Ramos (cell line): ENCODE data around the gene PTPN22.

ENCODE experiments used
- in situ Hi-C: fragments of 300-500 bp; cut with MboI; formaldehyde crosslinking; loops from one replicate; pipeline ENCODE4 v1.14.3; 2022; ENCODE audit warnings: low sequenced_read_pairs; ENCODE audit not compliant: unreplicated experiment

Gene PTPN22

DNA sequence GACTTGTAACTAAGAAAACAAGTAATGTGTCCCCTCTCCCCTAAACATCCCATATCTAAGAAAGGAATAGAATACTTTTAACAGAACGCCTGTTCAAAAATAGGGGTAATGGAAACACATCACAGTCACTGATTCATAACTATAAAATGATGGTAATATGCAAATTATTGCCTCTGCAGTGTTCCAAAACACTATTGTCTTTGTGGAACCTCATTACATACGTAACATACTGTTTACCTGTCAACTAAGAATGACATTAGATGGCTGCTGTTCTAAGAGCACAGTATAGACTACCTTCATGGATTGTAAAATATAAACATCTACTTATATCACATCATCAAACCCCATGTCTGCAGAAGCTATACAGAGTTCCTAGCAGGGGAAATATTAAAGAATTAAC is 19.3 kb upstream of the PTPN22 start:
- in situ Hi-C loops = no loop called here

- in situ Hi-C loops = no loop called here
Observed at GRCh38 chr1:113887402-113888175, 16.1 kb upstream of the PTPN22 start, which contains the start of gene BCL2L15. Gene BCL2L15, minus strand, starts transcription at chr1:113887581. Its CDS starts 206 bp downstream, at chr1:113887375.

DNA sequence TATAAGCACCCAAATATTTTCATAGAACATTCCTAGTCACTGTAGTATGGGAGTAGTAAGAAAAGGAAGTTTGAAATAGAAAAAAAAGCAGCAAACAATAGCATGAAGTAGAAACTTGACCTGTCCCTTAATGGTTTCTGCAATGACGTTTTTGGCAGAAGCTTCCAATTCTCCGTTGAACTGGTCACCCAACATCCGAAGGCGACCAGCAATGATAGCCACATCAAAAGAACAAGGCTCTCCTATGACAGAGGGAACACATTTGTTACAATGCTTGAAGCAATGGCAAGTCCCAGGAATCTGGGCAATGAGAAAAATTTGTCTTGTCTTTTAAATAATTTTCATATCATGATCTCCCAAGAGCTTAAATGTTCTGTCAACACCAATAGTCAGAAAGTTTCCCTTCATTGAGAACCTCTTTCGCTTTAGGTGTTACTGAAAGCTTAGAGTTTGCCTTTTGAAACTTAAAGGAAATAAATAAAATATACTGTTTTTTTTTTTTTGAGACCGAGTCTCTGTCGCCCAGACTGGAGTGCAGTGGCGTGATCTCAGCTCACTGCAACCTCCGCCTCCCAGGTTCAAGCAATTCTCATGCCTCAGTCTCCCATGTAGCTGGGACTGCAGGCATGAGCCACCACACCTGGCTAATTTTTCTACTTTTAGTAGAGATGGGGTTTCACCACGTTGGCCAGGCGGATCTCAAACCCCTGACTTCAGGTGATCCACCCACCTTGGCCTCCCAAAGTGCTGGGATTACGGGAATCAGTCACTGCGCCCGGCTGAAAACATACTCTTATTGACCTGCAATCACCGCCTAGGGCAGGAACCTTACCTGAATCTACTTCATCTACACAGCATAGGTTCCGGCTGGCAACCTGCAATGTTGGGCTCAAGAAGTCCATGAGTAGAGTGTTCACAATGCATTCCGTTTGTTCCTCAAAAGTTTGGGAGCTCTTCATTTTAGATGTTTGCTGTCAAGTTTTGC is 15.2 kb upstream of the PTPN22 start:
- in situ Hi-C loops = no loop called here

DNA sequence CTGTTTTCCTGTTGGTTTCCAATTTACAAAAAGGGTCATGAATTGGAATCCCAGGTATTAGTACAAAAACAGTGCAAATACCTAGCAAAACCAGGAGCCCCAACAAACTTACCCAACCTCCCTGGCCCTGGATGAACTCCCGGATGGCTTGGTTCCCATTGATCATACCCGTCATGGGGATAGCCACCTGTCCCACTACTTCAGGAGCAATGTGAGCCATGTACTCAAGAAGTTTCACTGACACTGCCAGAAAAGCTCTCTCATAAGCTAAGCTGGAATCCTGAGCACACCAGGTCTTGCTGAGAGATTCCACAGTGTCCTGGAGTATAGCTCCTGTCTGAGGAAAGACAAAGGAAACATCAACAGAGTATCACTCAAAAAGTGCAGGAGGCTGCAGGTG is 10.1 kb upstream of the PTPN22 start:
- in situ Hi-C loops = no loop called here

DNA sequence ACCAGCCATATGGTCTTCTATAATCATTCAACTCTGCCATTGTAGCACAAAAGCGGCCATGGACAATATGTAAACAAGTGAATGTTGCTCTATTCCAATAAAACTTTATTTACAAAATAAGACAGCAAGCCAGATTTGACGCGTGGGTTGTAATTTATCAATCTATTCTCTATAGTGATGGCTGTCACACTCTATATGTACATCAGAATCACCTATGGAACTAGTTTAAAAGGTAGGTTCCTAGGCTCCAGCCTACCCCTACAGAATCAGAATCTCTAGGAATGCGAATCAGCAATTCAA is 8.2 kb upstream of the PTPN22 start:
- in situ Hi-C loops = no loop called here

- in situ Hi-C loops = no loop called here
Observed at GRCh38 chr1:113876176-113876575, 4.7 kb upstream of the PTPN22 start.

DNA sequence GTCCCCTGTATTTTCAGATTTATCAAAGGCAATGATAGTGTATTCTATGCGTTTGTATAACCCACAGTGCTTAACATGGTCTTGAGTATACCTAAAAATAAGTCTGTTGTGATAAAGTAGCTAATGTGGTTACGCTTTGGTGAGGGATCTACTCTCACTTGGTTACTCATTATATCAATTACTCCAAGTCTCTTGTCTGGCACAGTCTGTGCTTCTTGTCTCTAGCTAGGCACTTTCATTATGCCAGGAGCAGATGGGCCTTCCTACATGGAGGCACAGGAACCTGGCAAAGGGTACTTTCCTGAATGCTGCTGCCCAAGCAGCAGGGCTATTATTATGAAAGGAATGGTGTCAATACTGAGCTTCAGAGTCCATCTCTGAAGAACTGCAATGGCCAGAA is 4.2 kb upstream of the PTPN22 start:
- in situ Hi-C loops = no loop called here

- in situ Hi-C loops = no loop called here
Observed at GRCh38 chr1:113874012-113874879, 2.7 kb upstream of the PTPN22 start.

DNA sequence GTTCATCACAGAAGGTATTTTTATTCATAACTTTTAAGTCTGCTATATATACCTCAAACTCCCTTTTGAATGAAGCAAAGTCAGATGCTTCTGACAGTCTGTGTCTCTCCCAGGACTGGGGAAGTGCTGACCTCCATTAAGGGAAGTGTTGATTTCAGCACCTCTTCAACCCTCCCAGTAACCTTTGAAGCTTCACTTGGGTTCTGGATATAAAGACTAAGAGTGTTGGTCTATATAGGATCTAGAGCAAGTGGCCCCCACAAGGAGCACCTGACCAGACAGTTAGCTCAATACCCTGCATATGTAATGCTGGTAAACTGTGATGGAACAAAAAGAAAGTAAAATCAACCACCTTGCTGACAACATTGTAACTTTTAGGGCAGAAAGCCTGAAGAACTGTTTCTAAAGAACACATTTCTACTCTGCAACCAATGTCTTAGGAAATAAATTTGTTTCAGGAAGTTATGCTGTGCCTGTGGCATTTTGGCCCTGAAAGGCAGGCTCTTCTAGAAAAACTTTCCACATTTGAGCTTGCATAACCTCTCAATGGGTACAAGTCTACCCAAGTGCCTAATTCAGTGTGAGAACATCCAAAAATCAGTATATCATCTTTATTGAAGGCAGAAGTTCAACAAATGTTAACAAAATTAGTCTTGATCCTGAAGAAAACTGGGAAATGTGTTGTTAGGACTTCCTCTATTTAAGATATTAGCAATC is 865 bp upstream of the PTPN22 start:
- in situ Hi-C loops = no loop called here

- in situ Hi-C loops = no loop called here
Observed at GRCh38 chr1:113870778-113871177, 734 bp downstream of the PTPN22 start.

- in situ Hi-C loops = no loop called here
Observed at GRCh38 chr1:113868387-113869083, 3.0 kb downstream of the PTPN22 start.

DNA sequence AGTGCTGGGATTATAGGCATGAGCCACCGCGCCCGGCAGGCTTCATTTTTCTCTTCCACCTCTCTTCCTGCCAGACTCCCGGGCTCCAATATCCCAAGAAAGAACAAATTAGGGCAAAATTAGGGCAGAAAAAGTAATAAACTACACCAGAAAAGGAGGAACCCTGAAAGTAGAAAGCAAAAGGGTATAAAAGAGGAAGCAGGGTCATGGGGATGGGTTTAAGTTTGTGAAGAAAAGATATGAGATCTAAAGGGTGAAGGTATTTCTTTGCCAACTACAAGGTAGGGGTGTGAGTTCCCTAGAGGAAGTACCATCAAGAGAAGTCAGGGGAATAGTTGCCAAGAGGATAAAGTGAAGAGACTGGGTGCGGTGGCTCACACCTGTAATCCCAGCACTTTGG is 9.9 kb downstream of the PTPN22 start:
- in situ Hi-C loops = no loop called here

GRCh38 chr1:113860891-113861290 is 10.6 kb downstream of the PTPN22 start:
- in situ Hi-C loops = no loop called here

DNA sequence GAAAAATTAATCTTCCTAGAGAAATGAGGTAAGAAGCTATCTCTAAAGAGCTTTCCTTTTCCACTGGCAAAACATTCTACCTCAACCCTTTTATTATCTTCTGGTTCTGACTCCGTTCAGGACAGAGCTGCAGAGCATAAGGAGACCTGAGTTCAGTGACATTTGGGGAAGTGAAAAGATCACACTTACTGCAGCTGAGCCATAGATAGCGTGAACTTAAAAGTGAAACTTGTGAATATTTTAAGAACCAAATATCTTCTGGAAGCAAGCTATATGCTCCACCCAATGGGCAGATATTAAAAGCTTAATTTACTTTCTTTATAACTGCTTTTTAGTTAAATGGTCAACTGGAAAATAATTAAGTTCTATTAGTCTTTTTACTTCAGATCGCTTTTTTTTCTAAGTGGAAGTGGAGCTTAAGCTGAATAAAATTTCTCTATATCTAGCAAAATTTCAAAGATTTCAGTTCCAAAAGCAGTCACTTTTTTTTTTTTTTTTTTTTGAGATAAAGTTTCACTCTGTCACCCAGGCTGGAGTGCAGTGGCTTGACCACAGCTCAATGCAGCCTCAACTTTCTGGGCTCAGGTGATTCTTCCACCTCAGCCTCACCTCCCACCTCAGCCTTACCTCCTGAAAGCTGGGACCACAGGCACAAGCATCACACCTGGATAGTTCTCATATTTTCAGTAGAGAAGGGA is 11.9 kb downstream of the PTPN22 start:
- in situ Hi-C loops = no loop called here

GRCh38 chr1:113858982-113859381 is 12.5 kb downstream of the PTPN22 start:
- in situ Hi-C loops = no loop called here

DNA sequence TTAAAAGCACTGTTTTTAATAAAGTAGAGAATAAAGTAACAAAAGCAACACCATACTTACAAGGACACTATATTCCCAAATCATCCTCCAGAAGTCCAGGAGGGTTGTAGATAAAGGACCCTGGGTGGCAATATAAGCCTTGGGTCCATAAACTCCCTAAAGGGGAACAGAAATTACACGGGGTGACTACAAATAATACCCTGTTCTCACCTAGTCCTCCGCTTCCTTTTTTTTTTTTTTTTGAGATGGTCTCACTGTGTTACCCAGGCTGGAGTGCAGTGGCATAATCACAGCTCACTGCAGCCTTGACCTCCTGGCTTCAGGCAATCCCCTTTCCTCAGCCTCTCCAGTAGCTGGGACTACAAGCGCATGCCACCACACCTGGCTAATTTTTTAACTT is 13.1 kb downstream of the PTPN22 start:
- in situ Hi-C loops = no loop called here

GRCh38 chr1:113857776-113858175 is 13.7 kb downstream of the PTPN22 start:
- in situ Hi-C loops = no loop called here

GRCh38 chr1:113856401-113856790 is 15.1 kb downstream of the PTPN22 start:
- in situ Hi-C loops = no loop called here
